GM19351 (cell line): ENCODE results near the gene DSCAML1.
"Not testable (repeated sequence)": the region's sequence is repeated elsewhere in the genome, so short reads cannot be mapped to it uniquely, and the experiment has no call there.

Experiments used
- ATAC-seq: cut with Tn5 transposase; IDR thresholded peaks from one replicate; pipeline ENCODE4 v1.9.1; 2021; ENCODE audit warnings: mild to moderate bottlenecking, moderate library complexity; ENCODE audit not compliant: unreplicated experiment

DSCAML1 gene

GRCh38 chr11:117421041-117421440 lies 376.0 kb downstream of the DSCAML1 start:
- no peak for ATAC-seq

- no peak for ATAC-seq
These were observed 376.4 kb downstream of the DSCAML1 start for GRCh38 chr11:117420598-117420997.

GRCh38 chr11:117420143-117420485 lies 376.9 kb downstream of the DSCAML1 start:
- no peak for ATAC-seq

GRCh38 chr11:117419482-117420142 lies 377.4 kb downstream of the DSCAML1 start:
- ATAC-seq, result no peak

- no peak for ATAC-seq
These were observed 378.1 kb downstream of the DSCAML1 start for GRCh38 chr11:117418737-117419481.

GRCh38 chr11:117417856-117418255 lies 379.2 kb downstream of the DSCAML1 start:
- no peak for ATAC-seq

- ATAC-seq, result no peak
These were observed 379.7 kb downstream of the DSCAML1 start for GRCh38 chr11:117417342-117417741.

GRCh38 chr11:117415358-117415896 lies 381.6 kb downstream of the DSCAML1 start:
- no peak for ATAC-seq

- ATAC-seq, result no peak
These were observed 382.3 kb downstream of the DSCAML1 start for GRCh38 chr11:117414724-117415123.

GRCh38 chr11:117413616-117414015 lies 383.4 kb downstream of the DSCAML1 start:
- ATAC-seq, result no peak

GRCh38 chr11:117412653-117413275 lies 384.3 kb downstream of the DSCAML1 start:
- ATAC-seq, result no peak

GRCh38 chr11:117412176-117412575 lies 384.8 kb downstream of the DSCAML1 start:
- ATAC-seq, result no peak

- ATAC-seq, result no peak
These were observed 385.3 kb downstream of the DSCAML1 start for GRCh38 chr11:117411736-117412135.

GRCh38 chr11:117410861-117411710 lies 385.9 kb downstream of the DSCAML1 start:
- no peak for ATAC-seq

GRCh38 chr11:117410238-117410637 lies 386.8 kb downstream of the DSCAML1 start:
- ATAC-seq, result no peak

GRCh38 chr11:117409511-117409910 lies 387.5 kb downstream of the DSCAML1 start:
- no peak for ATAC-seq

- no peak for ATAC-seq
These were observed 388.7 kb downstream of the DSCAML1 start for GRCh38 chr11:117408356-117408755.

- no peak for ATAC-seq
These were observed 390.0 kb downstream of the DSCAML1 start for GRCh38 chr11:117407016-117407415.

- not testable (repeated sequence) for ATAC-seq
These were observed 391.1 kb downstream of the DSCAML1 start for GRCh38 chr11:117405898-117406297.

- not testable (repeated sequence) for ATAC-seq
These were observed 397.7 kb downstream of the DSCAML1 start for GRCh38 chr11:117399100-117399840.
